Karpas-422 (cell line): ENCODE measurements around the gene PRR14L. TPM values are rescaled to one million over a fixed set of nuclear protein-coding genes. Genes with fewer than 3 reads are reported as not detected.
A peak's percentile ranks its signal among the peaks of the same experiment; 100 is the strongest.
"Not testable (repeated sequence)": the region's sequence is repeated elsewhere in the genome, so short reads cannot be mapped to it uniquely, and the experiment has no call there.

Source experiments
- DNase-seq: peaks from one replicate; pipeline ENCODE4 v3.0.0-alpha.2; 2015
- H2AFZ ChIP-seq: fragments of 200-600 bp; sonication (generic); 2 replicates; pipeline ENCODE4 v1.6.1; 2014; ENCODE audit warnings: antibody characterized with exemption, low read length, mixed read lengths
- H3K27ac ChIP-seq: fragments of 200-600 bp; sonication (generic); 2 replicates; pipeline ENCODE4 v1.5.1; 2014; ENCODE audit warnings: mild to moderate bottlenecking, low read length, moderate library complexity
- H3K27me3 ChIP-seq: fragments of 200-600 bp; sonication (generic); 2 replicates; pipeline ENCODE4 v1.6.1; 2014; ENCODE audit warnings: low read length, mixed read lengths
- H3K36me3 ChIP-seq: fragments of 200-600 bp; sonication (generic); 2 replicates; pipeline ENCODE4 v1.6.1; 2014; ENCODE audit warnings: low read length, mixed read lengths; ENCODE audit not compliant: insufficient read depth
- H3K4me1 ChIP-seq: fragments of 200-600 bp; sonication (generic); 2 replicates; pipeline ENCODE4 v1.6.1; 2014; ENCODE audit warnings: mild to moderate bottlenecking, low read length, mixed read lengths
- H3K4me2 ChIP-seq: fragments of 200-600 bp; sonication (generic); 2 replicates; pipeline ENCODE4 v1.6.1; 2014; ENCODE audit warnings: low read length, low read depth, mild to moderate bottlenecking; ENCODE audit not compliant: poor library complexity, severe bottlenecking
- H3K4me3 ChIP-seq: fragments of 200-600 bp; sonication (generic); 2 replicates; pipeline ENCODE4 v1.5.1; 2014; ENCODE audit warnings: mild to moderate bottlenecking, antibody characterized with exemption, low read length, mixed read lengths
- H3K79me2 ChIP-seq: fragments of 200-600 bp; sonication (generic); 2 replicates; pipeline ENCODE4 v1.6.1; 2014; ENCODE audit warnings: mild to moderate bottlenecking, low read length, mixed read lengths
- H3K9ac ChIP-seq: fragments of 200-600 bp; sonication (generic); 2 replicates; pipeline ENCODE4 v1.6.0; 2014; ENCODE audit warnings: low read length
- H3K9me2 ChIP-seq: fragments of 200-600 bp; sonication (generic), shearing (Covaris generic); replicated peaks from 2 replicates; pipeline ENCODE4 v1.6.0; 2014; ENCODE audit warnings: mild to moderate bottlenecking, low read length, moderate library complexity; ENCODE audit not compliant: insufficient read depth
- H3K9me3 ChIP-seq: fragments of 300-700, 200-600 bp; sonication (generic); 2 replicates; pipeline ENCODE4 v1.6.1; 2014; ENCODE audit warnings: low read length, mixed read lengths
- H4K20me1 ChIP-seq: fragments of 200-600 bp; sonication (generic); 2 replicates; pipeline ENCODE4 v1.6.1; 2014; ENCODE audit warnings: mild to moderate bottlenecking, antibody characterized with exemption, low read length, low read depth; ENCODE audit not compliant: insufficient read depth
- total RNA-seq: library from RNA; depleted of rRNA; stranded (reverse); fragments of >200 nt; shearing (Covaris generic); gene quantifications from 2 replicates; pipeline ENCODE4 v1.2.3, GENCODE V29; 2014; ENCODE audit warnings: low replicate concordance

PRR14L gene
- total RNA-seq, 1 experiment from 2014 or later: 26.0 TPM

DNA sequence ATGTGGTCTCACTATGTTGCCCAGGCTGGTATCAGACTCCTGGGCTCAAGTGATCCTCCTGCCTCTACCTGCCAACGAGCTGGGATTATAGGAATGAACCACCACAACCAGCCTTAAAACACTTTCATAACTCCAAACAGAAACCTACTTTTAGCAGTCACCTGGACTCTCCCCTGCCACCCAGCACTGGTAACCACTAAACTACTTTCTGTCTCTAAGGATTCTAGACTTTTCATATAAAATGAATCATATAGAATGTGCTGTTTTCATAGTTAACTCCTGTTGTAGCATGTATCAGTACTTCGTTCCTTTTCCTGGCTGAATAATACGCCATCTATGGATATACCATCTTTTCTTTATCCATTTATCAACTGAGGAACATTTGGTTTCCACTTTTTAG, 58.5 kb downstream of the PRR14L start:
- no peak overlapping the region for H3K27ac ChIP-seq
- no peak overlapping the region for H3K4me2 ChIP-seq
- peaks cover 23% of the 10 kb centered on the region; the same call in 1 of the 2 replicates for H3K36me3 ChIP-seq
- H3K79me2 ChIP-seq: no peaks in the 10 kb centered on the region
- no peak overlapping the region for H3K9ac ChIP-seq
- H3K4me1 ChIP-seq: no peaks in the 10 kb centered on the region
- H3K4me3 ChIP-seq: no peak overlapping the region
- H3K9me2 ChIP-seq: no peaks in the 10 kb centered on the region
- H2AFZ ChIP-seq: no peak overlapping the region
- H3K27me3 ChIP-seq: no peaks in the 10 kb centered on the region
- no peaks in the 10 kb centered on the region for H4K20me1 ChIP-seq
- no peaks in the 10 kb centered on the region for H3K9me3 ChIP-seq
- DNase-seq: no peak

DNA sequence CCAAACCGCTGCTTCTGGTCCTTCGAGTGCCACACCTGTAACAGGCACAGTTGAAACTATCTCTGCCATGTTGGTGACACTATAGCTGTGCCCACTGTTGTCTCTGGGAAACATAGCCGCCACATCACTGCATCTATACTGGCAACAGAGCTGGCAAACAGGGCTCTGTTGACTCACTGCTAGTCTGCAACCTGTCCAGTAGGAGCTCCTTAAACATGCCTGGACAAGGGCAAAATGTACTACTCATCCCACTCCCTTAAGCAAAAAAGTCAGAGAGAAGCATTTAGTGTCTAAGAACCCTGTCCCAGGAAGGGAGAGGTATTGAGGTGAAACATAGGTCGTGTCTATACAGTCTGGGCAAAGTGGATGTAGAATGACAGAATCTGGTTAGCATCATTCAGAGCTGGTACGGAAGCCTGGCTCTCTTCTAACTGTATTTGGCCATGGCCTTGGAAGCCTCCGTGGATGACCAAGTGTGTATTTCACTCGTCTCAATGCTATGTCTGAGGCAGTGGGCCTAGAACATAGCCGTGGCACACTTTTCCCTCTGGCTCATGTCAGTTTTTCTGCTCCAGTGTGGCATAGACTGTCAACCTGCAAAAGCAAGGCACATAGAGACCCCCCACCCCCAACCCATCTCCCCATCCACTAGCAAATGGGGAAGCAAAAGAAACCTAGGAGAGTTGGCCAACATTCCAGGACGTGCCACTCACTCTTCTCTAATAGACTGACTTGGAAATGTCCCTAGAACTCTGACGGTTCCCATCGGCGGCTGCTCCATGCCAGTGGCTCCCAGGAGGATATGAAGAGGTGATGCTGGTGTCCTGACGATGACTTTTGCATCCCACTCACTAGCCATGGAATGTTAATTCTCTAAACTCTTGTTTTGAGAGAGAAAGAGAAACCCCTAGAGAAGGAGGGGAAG, 66.5 kb downstream of the PRR14L start:
- Histone ChIP-seq H3K9me3 (no peaks in the 10 kb centered on the region), H3K9me2 (no peaks in the 10 kb centered on the region), H3K4me1 (no peaks in the 10 kb centered on the region), H3K27ac (no peak overlapping the region), H3K4me3 (no peak overlapping the region), H3K9ac (no peak overlapping the region), H3K79me2 (no peaks in the 10 kb centered on the region), H3K36me3 (peaks cover 7% of the 10 kb centered on the region; the same call in 1 of the 2 replicates), H3K4me2 (no peak overlapping the region), H4K20me1 (no peaks in the 10 kb centered on the region), H2AFZ (no peak overlapping the region), H3K27me3 (no peaks in the 10 kb centered on the region)
- no peak for DNase-seq

DNA sequence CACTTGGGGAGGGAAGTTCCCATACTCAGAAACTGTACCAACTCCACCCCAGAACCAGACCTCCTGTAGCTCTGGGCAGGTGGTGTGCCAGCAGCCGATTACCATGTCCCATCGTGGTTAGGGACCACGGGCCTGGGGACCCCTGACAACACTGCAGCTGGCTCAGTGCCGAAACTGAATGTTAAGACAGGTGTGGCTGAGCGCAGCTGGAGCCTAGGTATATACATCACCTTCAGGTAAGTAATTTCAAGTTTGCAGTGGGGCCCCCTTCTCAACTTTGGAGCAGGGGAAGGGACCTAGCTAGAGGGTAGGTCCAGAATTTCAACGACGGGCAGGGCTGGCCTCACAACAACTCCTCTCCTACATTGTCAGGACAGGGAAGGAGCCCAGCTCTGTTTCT, 67.2 kb downstream of the PRR14L start:
- DNase-seq: no peak
- peaks cover 7% of the 10 kb centered on the region; the same call in 1 of the 2 replicates for H3K36me3 ChIP-seq
- no peak overlapping the region for H3K9ac ChIP-seq
- H4K20me1 ChIP-seq: no peaks in the 10 kb centered on the region
- H3K9me3 ChIP-seq: no peaks in the 10 kb centered on the region
- no peak overlapping the region for H3K4me3 ChIP-seq
- no peaks in the 10 kb centered on the region for H3K79me2 ChIP-seq
- no peak overlapping the region for H3K27ac ChIP-seq
- no peaks in the 10 kb centered on the region for H3K27me3 ChIP-seq
- H3K4me2 ChIP-seq: no peak overlapping the region
- H2AFZ ChIP-seq: no peak overlapping the region
- no peaks in the 10 kb centered on the region for H3K4me1 ChIP-seq
- H3K9me2 ChIP-seq: no peaks in the 10 kb centered on the region

DNA sequence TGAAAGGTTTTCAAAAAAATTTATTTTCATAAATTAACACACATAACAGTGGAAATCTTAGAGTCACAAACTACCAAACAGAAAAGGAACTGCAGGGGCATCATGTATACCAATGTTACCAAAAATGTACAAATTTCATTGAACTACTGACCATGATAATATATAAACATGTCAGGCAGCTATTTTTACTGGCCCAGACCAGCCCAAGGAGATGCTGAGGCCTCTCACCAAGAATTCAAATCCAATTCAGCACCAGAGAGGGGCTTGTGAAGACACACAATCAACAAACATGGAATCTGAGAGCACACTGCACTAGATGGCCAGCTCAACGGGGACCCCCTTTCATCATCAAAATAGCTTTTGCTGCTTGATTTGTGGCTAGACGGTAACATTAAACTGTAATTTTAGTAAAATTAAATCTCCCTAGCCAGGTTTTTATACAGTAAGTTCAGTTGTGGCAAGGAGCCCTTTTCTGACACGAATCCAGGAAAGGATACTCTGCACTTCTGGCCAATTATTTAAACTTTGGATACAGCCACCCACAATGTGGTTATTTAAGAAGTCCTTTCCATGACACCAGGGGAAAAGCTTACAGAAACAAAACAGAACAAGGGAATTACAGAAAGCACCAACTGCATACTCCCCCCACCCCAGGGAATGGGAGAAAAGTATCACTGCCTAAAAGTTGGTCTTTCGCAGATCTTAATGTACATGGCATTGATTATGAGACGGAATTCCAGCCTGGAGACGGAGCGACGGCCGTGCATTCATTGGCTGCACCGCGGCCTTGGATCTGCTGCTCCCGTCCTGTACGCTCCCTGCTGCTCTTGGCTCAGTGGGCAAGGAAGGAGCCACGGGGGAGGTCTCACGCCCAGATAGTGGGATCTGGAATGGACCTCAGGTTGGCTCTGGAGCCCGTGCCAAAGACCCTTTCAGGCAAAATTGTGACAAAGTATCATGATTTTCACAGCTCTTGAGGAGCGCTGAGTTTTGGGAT, 68.3 kb downstream of the PRR14L start:
- H3K9ac ChIP-seq: no peak overlapping the region
- H3K9me3 ChIP-seq: no peaks in the 10 kb centered on the region
- no peak overlapping the region for H3K4me2 ChIP-seq
- no peaks in the 10 kb centered on the region for H3K27me3 ChIP-seq
- no peaks in the 10 kb centered on the region for H3K79me2 ChIP-seq
- H2AFZ ChIP-seq: no peak overlapping the region
- H3K4me3 ChIP-seq: no peak overlapping the region
- no peaks in the 10 kb centered on the region for H4K20me1 ChIP-seq
- no peak for DNase-seq
- no peaks in the 10 kb centered on the region for H3K9me2 ChIP-seq
- H3K36me3 ChIP-seq: peaks cover 6% of the 10 kb centered on the region; the same call in 1 of the 2 replicates
- H3K27ac ChIP-seq: no peak overlapping the region
- H3K4me1 ChIP-seq: peaks cover 4% of the 10 kb centered on the region

DNA sequence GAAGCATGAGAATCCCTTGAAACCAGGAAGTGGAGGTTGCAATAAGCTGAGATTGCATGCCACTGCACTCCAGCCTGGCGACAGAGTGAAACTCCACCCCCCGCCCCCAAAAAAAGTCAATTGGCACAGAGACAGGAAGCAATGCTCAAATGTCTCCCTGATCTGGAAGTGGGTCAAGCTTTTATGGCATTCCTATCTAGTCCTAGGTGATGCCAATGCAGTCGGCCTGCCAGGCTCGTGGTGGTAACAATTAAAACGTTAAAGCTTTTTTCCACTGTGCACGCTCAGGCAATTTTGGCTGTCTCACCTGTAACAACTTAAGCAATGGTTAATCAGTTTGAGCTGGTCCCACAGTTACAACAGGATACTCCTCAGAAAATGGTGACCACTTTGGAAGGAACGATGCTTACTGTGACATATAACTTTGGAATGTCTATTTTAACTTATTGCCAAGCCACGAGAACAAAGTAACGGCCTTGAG, 69.0 kb downstream of the PRR14L start:
- H3K4me2 ChIP-seq: no peak overlapping the region
- no peaks in the 10 kb centered on the region for H3K9me2 ChIP-seq
- H4K20me1 ChIP-seq: no peaks in the 10 kb centered on the region
- DNase-seq: no peak
- no peaks in the 10 kb centered on the region for H3K79me2 ChIP-seq
- no peaks in the 10 kb centered on the region for H3K27me3 ChIP-seq
- H3K36me3 ChIP-seq: peaks cover 5% of the 10 kb centered on the region; the same call in 1 of the 2 replicates
- H3K9me3 ChIP-seq: no peaks in the 10 kb centered on the region
- H3K4me1 ChIP-seq: peaks cover 9% of the 10 kb centered on the region
- no peak overlapping the region for H2AFZ ChIP-seq
- H3K9ac ChIP-seq: no peak overlapping the region
- no peak overlapping the region for H3K4me3 ChIP-seq
- H3K27ac ChIP-seq: no peak overlapping the region

DNA sequence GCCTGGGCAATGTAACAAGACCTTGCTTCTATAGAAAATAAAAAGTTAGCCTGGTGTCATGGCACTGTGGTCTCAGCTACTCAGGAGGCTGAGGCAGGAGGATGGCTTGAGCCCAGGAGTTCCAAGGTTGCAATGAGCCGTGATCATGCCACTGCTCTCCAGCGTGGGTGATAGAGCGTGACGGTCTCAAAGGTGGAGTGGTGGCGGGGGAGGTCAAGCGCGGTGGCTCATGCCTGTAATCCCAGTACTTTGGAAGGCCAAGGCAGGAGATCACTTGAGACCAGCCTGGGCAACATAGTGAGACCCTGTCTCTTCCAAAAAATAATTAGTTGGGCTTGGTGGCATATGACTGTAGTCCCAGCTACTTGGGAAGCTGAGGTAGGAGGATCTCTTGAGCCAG, 71.2 kb downstream of the PRR14L start:
- Histone ChIP-seq H3K27ac (no peak overlapping the region), H3K9ac (no peak overlapping the region), H2AFZ (no peak overlapping the region), H3K27me3 (no peaks in the 10 kb centered on the region), H4K20me1 (no peaks in the 10 kb centered on the region), H3K36me3 (peaks cover 5% of the 10 kb centered on the region; the same call in 1 of the 2 replicates), H3K9me2 (no peaks in the 10 kb centered on the region), H3K9me3 (no peaks in the 10 kb centered on the region), H3K4me3 (no peak overlapping the region), H3K79me2 (no peaks in the 10 kb centered on the region), H3K4me1 (peaks cover 16% of the 10 kb centered on the region), H3K4me2 (no peak overlapping the region)
- no peak for DNase-seq

DNA sequence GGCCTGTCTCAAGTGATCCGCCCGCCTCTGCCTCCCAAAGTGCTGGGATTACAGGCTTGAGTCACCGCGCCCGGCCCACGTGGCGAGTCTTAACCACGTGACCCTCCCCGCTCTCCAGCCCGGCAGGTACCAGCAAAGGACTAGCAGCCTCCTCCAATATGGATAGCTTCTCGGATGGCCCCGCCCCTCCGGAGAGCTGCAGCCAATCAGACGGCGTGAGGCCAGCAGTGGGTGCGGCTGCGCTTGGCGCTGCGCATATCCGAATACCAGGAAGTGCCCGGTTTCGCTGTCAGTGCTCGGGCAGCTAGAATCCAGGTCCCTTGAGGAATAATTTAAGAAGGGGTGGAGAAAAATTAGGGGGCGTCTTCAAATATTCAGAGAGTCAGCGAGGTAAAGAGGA, 73.2 kb downstream of the PRR14L start:
- Histone ChIP-seq H3K9ac (peak overlapping the region; percentile 41), H3K4me2 (peak overlapping the region; percentile 62), H3K9me2 (no peaks in the 10 kb centered on the region), H3K9me3 (no peaks in the 10 kb centered on the region), H3K27me3 (no peaks in the 10 kb centered on the region), H4K20me1 (no peaks in the 10 kb centered on the region), H3K27ac (no peak overlapping the region), H3K36me3 (no peaks in the 10 kb centered on the region), H3K79me2 (no peaks in the 10 kb centered on the region), H3K4me3 (peak overlapping the region; percentile 47), H2AFZ (peak overlapping the region; percentile 62), H3K4me1 (peaks cover 16% of the 10 kb centered on the region)
- DNase-seq: peak; percentile 94

DNA sequence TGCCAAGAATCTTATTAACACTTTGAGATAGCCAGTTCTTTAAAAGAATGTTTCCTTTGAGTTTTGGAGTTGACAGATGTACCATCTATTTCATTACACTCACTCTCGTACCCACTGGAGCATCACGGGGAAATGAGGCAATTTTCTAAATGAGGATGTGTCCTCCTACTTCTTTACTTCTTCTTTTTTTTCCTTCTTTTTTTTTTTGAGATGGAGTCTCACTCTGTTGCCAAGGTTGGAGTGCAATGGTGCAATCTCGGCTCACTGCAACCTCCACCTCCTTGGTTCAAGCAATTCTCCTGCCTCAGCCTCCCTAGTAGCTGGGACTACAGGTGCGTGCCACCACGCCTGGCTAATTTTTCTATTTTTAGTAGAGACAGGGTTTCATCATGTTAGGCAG, 75.7 kb downstream of the PRR14L start:
- not testable (repeated sequence) for H3K27me3 ChIP-seq, H3K79me2 ChIP-seq, H3K9me2 ChIP-seq, DNase-seq, H4K20me1 ChIP-seq, H3K4me3 ChIP-seq, H3K9ac ChIP-seq, H3K4me2 ChIP-seq, H3K9me3 ChIP-seq, H2AFZ ChIP-seq, H3K27ac ChIP-seq, H3K36me3 ChIP-seq
- H3K4me1 ChIP-seq: peaks cover 16% of the 10 kb centered on the region
